Islet of Langerhans (tissue), 1 donor: ENCODE measurements around the gene TAAR5.
"Not testable (repeated sequence)": the region's sequence is repeated elsewhere in the genome, so short reads cannot be mapped to it uniquely, and the experiment has no call there.

Source experiments
- FAIRE-seq: peaks from one replicate; lab custom pipeline; 2011; peaks lifted over from hg19 to GRCh38; lab: Jason Lieb, UNC

Gene TAAR5

GRCh38 chr6:132569170-132569569 is 20.4 kb downstream of the TAAR5 start:
- FAIRE-seq: no peak

- no peak for FAIRE-seq
Measured at GRCh38 chr6:132568611-132569010, 20.9 kb downstream of the TAAR5 start.

GRCh38 chr6:132567566-132567965 is 22.0 kb downstream of the TAAR5 start:
- FAIRE-seq: no peak

GRCh38 chr6:132566404-132566803 is 23.1 kb downstream of the TAAR5 start:
- FAIRE-seq: no peak

- FAIRE-seq: not testable (repeated sequence)
Measured at GRCh38 chr6:132560087-132560486, 29.5 kb downstream of the TAAR5 start.

GRCh38 chr6:132552372-132552771 is 37.2 kb downstream of the TAAR5 start, which contains the start of gene TAAR8:
Gene TAAR8 (plus strand): TSS chr6:132552672. CDS start chr6:132552693, 21 bp downstream.
- FAIRE-seq: no peak

GRCh38 chr6:132551214-132551613 is 38.3 kb downstream of the TAAR5 start:
- FAIRE-seq: no peak

- FAIRE-seq: no peak
Measured at GRCh38 chr6:132548746-132549463, 40.6 kb downstream of the TAAR5 start.

- no peak for FAIRE-seq
Measured at GRCh38 chr6:132544826-132545225, 44.7 kb downstream of the TAAR5 start.
